ENCODE data around the gene RAMP2.

- TF ChIP-seq, protein P1, sequence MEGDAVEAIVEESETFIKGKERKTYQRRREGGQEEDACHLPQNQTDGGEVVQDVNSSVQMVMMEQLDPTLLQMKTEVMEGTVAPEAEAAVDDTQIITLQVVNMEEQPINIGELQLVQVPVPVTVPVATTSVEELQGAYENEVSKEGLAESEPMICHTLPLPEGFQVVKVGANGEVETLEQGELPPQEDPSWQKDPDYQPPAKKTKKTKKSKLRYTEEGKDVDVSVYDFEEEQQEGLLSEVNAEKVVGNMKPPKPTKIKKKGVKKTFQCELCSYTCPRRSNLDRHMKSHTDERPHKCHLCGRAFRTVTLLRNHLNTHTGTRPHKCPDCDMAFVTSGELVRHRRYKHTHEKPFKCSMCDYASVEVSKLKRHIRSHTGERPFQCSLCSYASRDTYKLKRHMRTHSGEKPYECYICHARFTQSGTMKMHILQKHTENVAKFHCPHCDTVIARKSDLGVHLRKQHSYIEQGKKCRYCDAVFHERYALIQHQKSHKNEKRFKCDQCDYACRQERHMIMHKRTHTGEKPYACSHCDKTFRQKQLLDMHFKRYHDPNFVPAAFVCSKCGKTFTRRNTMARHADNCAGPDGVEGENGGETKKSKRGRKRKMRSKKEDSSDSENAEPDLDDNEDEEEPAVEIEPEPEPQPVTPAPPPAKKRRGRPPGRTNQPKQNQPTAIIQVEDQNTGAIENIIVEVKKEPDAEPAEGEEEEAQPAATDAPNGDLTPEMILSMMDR (IDR thresholded peaks at IDR 0.05) = peak in 1 of 6 experiments; percentile 1
- TF ChIP-seq POLR2A (IDR thresholded peaks at IDR 0.05) = no peak
Observed at GRCh38 chr17:42744283-42744805, 16.7 kb upstream of the RAMP2 start.

Data from thyroid gland (tissue), 4 donors.